ENCODE data around the gene DMTF1. TPM values are rescaled to one million over a fixed set of nuclear protein-coding genes. Genes with fewer than 3 reads are reported as not detected.

Gene DMTF1
- total and polyA plus RNA-seq, 10 of the 15 experiments (the other 5 are each of a cell fraction or from before 2014, with no cell fraction given), result 24.3 to 191 (median 72.0) TPM

DNA sequence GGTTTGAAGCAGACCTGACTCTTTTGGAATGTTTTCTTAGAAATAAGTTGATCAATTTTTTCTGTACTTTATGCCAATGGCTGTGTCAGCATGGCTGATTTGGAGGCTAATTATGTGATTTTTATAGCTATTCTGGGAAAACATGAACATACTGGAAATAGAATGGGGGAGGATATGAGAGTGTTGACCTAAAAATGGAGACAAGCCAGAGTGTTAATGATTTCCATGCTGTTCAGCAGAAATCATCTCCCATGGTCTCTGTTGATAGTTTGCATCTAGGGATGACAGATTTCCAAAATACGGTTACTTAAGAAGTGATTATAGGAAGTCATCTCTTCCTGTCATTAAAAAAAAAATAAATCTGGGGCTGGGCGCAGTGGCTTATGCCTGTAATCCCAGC lies 32.7 kb upstream of the DMTF1 start (continued):
- TF ChIP-seq NR2C1 (IDR thresholded peaks at IDR 0.05), result no peak

- ATAC-seq (no peak), FAIRE-seq (no peak), DNase-seq (ENCODE audit: low read depth, low spot score) (no peak)
- ChIA-PET SMC1A (ENCODE audit: uncharacterized antibody, unreplicated experiment) (no interaction called here), CTCF (interaction anchor here (0.6 kb wide), 1 partner anchor 190 kb away, joined by 3 read pairs; no protein-coding TSS in a partner anchor), POLR2A (no interaction called here), RAD21 (ENCODE audit: unreplicated experiment) (no interaction called here)
- BruUV-seq (replicated peaks), result no TSS peak
- Histone ChIP-seq H3K4me2 (ENCODE audit: control insufficient read depth, insufficient read depth) (no peak overlapping the region), H3K4me1 (ENCODE audit: control insufficient read depth, insufficient read depth, low read length) (peaks cover 8% of the 10 kb centered on the region; the same call in 1 of the 2 replicates), H3K9me3 (replicated peaks; ENCODE audit: control insufficient read depth, insufficient read depth, low read length) (no peaks in the 10 kb centered on the region), H3K27me3 (replicated peaks in 1 of 2; ENCODE audit: control insufficient read depth in 2 of 2, insufficient read depth in 2 of 2, low read length in 1 of 2) (no peaks in the 10 kb centered on the region), H3K9ac (ENCODE audit: control insufficient read depth, insufficient read depth, low read length) (no peak overlapping the region), H3K79me2 (ENCODE audit: control insufficient read depth, insufficient read depth, low read length) (no peaks in the 10 kb centered on the region), H3K27ac (ENCODE audit: control insufficient read depth, insufficient read depth) (no peak overlapping the region), H3K36me3 (ENCODE audit: control insufficient read depth in 2 of 2, insufficient read depth in 2 of 2, low read length in 1 of 2) (no peaks in the 10 kb centered on the region), H3K4me3 (no peak overlapping the region), H4K20me1 (ENCODE audit: control insufficient read depth, insufficient read depth) (no peaks in the 10 kb centered on the region), H2AFZ (ENCODE audit: control insufficient read depth, low read depth, low read length) (no peak overlapping the region)
- in situ Hi-C loops (cut with MboI) (no loop called here), intact Hi-C loops (cut with micrococcal nuclease; ENCODE audit: unreplicated experiment) (no loop called here)
- TF ChIP-seq FOXK2 (IDR thresholded peaks at IDR 0.05) (no peak), SIN3A (IDR thresholded peaks at IDR 0.05; ENCODE audit: low read depth, low read length) (no peak), IKZF2 (IDR thresholded peaks at IDR 0.05) (no peak), SIX5 (IDR thresholded peaks at IDR 0.05; ENCODE audit: low read depth, low read length, severe bottlenecking) (no peak), HDGF (IDR thresholded peaks at IDR 0.05) (no peak), CHD2 (IDR thresholded peaks at IDR 0.05; ENCODE audit: borderline replicate concordance, low read depth, low read length) (no peak), SUZ12 (IDR thresholded peaks at IDR 0.05; ENCODE audit: unreplicated experiment) (no peak), CTCF (IDR thresholded peaks at IDR 0.05 in 2 of 3, conservative IDR thresholded peaks at IDR 0.05 in 1 of 3; ENCODE audit: control insufficient read depth in 2 of 3, extremely low read depth in 1 of 3, insufficient read depth in 1 of 3, low read depth in 3 of 3, low read length in 3 of 3) (no peak), IRF4 (IDR thresholded peaks at IDR 0.05; ENCODE audit: low read depth, low read length) (no peak), NRF1 (conservative IDR thresholded peaks at IDR 0.05; ENCODE audit: low read depth, low read length) (no peak)
- TF ChIP-seq, protein P1, sequence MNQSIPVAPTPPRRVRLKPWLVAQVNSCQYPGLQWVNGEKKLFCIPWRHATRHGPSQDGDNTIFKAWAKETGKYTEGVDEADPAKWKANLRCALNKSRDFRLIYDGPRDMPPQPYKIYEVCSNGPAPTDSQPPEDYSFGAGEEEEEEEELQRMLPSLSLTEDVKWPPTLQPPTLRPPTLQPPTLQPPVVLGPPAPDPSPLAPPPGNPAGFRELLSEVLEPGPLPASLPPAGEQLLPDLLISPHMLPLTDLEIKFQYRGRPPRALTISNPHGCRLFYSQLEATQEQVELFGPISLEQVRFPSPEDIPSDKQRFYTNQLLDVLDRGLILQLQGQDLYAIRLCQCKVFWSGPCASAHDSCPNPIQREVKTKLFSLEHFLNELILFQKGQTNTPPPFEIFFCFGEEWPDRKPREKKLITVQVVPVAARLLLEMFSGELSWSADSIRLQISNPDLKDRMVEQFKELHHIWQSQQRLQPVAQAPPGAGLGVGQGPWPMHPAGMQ (IDR thresholded peaks at IDR 0.05; ENCODE audit: borderline replicate concordance), result no peak
- TF ChIP-seq, protein P2, sequence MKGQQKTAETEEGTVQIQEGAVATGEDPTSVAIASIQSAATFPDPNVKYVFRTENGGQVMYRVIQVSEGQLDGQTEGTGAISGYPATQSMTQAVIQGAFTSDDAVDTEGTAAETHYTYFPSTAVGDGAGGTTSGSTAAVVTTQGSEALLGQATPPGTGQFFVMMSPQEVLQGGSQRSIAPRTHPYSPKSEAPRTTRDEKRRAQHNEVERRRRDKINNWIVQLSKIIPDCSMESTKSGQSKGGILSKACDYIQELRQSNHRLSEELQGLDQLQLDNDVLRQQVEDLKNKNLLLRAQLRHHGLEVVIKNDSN (IDR thresholded peaks at IDR 0.05; ENCODE audit: borderline replicate concordance, extremely low read length, insufficient read depth, low read depth, low read length), result no peak
- TF ChIP-seq, protein P3, sequence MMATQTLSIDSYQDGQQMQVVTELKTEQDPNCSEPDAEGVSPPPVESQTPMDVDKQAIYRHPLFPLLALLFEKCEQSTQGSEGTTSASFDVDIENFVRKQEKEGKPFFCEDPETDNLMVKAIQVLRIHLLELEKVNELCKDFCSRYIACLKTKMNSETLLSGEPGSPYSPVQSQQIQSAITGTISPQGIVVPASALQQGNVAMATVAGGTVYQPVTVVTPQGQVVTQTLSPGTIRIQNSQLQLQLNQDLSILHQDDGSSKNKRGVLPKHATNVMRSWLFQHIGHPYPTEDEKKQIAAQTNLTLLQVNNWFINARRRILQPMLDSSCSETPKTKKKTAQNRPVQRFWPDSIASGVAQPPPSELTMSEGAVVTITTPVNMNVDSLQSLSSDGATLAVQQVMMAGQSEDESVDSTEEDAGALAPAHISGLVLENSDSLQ (IDR thresholded peaks at IDR 0.05), result no peak
- TF ChIP-seq, protein P4, sequence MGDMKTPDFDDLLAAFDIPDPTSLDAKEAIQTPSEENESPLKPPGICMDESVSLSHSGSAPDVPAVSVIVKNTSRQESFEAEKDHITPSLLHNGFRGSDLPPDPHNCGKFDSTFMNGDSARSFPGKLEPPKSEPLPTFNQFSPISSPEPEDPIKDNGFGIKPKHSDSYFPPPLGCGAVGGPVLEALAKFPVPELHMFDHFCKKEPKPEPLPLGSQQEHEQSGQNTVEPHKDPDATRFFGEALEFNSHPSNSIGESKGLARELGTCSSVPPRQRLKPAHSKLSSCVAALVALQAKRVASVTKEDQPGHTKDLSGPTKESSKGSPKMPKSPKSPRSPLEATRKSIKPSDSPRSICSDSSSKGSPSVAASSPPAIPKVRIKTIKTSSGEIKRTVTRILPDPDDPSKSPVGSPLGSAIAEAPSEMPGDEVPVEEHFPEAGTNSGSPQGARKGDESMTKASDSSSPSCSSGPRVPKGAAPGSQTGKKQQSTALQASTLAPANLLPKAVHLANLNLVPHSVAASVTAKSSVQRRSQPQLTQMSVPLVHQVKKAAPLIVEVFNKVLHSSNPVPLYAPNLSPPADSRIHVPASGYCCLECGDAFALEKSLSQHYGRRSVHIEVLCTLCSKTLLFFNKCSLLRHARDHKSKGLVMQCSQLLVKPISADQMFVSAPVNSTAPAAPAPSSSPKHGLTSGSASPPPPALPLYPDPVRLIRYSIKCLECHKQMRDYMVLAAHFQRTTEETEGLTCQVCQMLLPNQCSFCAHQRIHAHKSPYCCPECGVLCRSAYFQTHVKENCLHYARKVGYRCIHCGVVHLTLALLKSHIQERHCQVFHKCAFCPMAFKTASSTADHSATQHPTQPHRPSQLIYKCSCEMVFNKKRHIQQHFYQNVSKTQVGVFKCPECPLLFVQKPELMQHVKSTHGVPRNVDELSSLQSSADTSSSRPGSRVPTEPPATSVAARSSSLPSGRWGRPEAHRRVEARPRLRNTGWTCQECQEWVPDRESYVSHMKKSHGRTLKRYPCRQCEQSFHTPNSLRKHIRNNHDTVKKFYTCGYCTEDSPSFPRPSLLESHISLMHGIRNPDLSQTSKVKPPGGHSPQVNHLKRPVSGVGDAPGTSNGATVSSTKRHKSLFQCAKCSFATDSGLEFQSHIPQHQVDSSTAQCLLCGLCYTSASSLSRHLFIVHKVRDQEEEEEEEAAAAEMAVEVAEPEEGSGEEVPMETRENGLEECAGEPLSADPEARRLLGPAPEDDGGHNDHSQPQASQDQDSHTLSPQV (IDR thresholded peaks at IDR 0.05), result no peak
These were observed 29.1 kb upstream of the DMTF1 start for GRCh38 chr7:87123105-87123504.

Data from GM12878 (cell line).